CD4-positive, alpha-beta T cell treated with Interleukin-1 beta for 1 hour (primary cell): ENCODE results near the gene YTHDF1.
A peak's percentile ranks its signal among the peaks of the same experiment; 100 is the strongest.

Experiments
- DNase-seq, 2 donors: peaks; one replicate each; pipeline ENCODE4 v3.0.0-alpha.2; 2020 to 2022

The YTHDF1 gene

GRCh38 chr20:63204362-63204761 lies 11.6 kb downstream of the YTHDF1 start:
- DNase-seq, result no peak

GRCh38 chr20:63202811-63203526 lies 13.0 kb downstream of the YTHDF1 start:
- DNase-seq, result no peak

GRCh38 chr20:63202021-63202420 lies 13.9 kb downstream of the YTHDF1 start:
- no peak for DNase-seq

- no peak for DNase-seq
Measured at GRCh38 chr20:63198606-63199005, 17.3 kb downstream of the YTHDF1 start.

- no peak for DNase-seq
Measured at GRCh38 chr20:63196768-63197470, 19.0 kb downstream of the YTHDF1 start.

GRCh38 chr20:63194797-63195173 lies 21.1 kb downstream of the YTHDF1 start:
- DNase-seq, result no peak

- DNase-seq, result no peak
Measured at GRCh38 chr20:63194007-63194796, 21.7 kb downstream of the YTHDF1 start.

GRCh38 chr20:63192721-63193120 lies 23.2 kb downstream of the YTHDF1 start:
- DNase-seq, result no peak

- DNase-seq, result no peak
Measured at GRCh38 chr20:63191400-63191799, 24.5 kb downstream of the YTHDF1 start.

- no peak for DNase-seq
Measured at GRCh38 chr20:63190828-63191227, 25.1 kb downstream of the YTHDF1 start.

GRCh38 chr20:63189846-63190559 lies 25.9 kb downstream of the YTHDF1 start:
- no peak for DNase-seq

GRCh38 chr20:63189322-63189642 lies 26.6 kb downstream of the YTHDF1 start:
- no peak for DNase-seq

GRCh38 chr20:63188641-63189321 lies 27.1 kb downstream of the YTHDF1 start:
- DNase-seq, result no peak

- DNase-seq, result no peak
Measured at GRCh38 chr20:63188159-63188442, 27.8 kb downstream of the YTHDF1 start.

GRCh38 chr20:63187338-63188158 lies 28.4 kb downstream of the YTHDF1 start:
- DNase-seq, result no peak

GRCh38 chr20:63186528-63187316 lies 29.2 kb downstream of the YTHDF1 start:
- no peak for DNase-seq

- no peak for DNase-seq
Measured at GRCh38 chr20:63186084-63186483, 29.8 kb downstream of the YTHDF1 start.

GRCh38 chr20:63185215-63185796 lies 30.6 kb downstream of the YTHDF1 start:
- DNase-seq, result no peak

GRCh38 chr20:63183422-63184146 lies 32.3 kb downstream of the YTHDF1 start:
- peak; percentile 22 to 49 for DNase-seq

- no peak for DNase-seq
Measured at GRCh38 chr20:63182946-63183415, 33.0 kb downstream of the YTHDF1 start.
